ENCODE results near the gene KIAA1217.

The KIAA1217 gene

DNA sequence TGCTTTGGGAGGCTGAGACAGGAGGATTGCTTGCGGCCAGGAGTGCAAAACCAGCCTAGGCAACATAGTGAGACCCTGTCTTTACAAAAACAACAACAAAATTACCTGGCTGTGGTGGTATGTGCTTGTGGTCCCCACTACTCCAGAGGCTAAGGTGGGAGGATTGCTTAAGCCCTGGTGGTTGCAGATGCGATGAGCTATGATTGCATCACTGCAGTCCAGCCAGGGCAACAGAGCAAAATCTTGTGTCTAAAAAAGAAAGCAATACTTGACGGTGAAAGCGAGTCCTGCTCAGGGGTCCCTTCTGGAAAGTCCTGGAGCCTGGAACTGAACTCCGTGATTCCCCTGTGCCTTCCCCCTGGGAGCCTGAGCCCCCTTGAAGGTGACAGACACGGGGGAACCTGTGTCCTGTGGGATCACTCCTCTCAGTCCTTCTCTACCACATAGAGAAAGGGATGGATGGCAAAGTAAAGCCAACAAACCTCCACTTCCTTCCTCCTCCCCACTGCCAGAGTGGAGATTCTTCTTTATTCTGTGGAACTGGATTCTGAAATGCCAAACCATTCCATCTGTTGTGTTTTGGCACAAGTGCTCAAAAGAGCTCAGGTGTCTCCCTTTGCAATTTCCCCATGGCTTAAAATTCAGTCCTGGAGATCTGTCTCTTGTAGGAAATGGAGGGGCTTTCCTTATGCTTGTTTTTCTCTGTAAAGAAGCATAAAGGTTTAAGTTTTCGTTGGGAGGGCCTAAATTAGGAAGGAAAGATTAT is 50.6 kb downstream of the KIAA1217 start:
- Histone ChIP-seq H3K4me1 (ENCODE audit: control insufficient read depth, insufficient read depth, low read length) (peaks cover 5% of the 10 kb centered on the region; the same call in 1 of the 2 replicates), H3K27ac (ENCODE audit: extremely low read depth, low read depth, low read length) (no peak overlapping the region), H3K4me3 (ENCODE audit: low read depth, low read length) (no peak overlapping the region), H3K36me3 (ENCODE audit: control insufficient read depth in 2 of 2, insufficient read depth in 1 of 2, low read length in 2 of 2) (no peaks in the 10 kb centered on the region), H3K9me3 (ENCODE audit: control insufficient read depth, insufficient read depth, low read depth, low read length) (no peaks in the 10 kb centered on the region)
- TF ChIP-seq, protein P1, sequence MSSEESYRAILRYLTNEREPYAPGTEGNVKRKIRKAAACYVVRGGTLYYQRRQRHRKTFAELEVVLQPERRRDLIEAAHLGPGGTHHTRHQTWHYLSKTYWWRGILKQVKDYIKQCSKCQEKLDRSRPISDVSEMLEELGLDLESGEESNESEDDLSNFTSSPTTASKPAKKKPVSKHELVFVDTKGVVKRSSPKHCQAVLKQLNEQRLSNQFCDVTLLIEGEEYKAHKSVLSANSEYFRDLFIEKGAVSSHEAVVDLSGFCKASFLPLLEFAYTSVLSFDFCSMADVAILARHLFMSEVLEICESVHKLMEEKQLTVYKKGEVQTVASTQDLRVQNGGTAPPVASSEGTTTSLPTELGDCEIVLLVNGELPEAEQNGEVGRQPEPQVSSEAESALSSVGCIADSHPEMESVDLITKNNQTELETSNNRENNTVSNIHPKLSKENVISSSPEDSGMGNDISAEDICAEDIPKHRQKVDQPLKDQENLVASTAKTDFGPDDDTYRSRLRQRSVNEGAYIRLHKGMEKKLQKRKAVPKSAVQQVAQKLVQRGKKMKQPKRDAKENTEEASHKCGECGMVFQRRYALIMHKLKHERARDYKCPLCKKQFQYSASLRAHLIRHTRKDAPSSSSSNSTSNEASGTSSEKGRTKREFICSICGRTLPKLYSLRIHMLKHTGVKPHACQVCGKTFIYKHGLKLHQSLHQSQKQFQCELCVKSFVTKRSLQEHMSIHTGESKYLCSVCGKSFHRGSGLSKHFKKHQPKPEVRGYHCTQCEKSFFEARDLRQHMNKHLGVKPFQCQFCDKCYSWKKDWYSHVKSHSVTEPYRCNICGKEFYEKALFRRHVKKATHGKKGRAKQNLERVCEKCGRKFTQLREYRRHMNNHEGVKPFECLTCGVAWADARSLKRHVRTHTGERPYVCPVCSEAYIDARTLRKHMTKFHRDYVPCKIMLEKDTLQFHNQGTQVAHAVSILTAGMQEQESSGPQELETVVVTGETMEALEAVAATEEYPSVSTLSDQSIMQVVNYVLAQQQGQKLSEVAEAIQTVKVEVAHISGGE (tag by site-specific recombination; conservative IDR thresholded peaks at IDR 0.05; ENCODE audit: low read depth), result no peak
- no peak for TF ChIP-seq ZBTB20 (tag by site-specific recombination; IDR thresholded peaks at IDR 0.05)
- TF ChIP-seq SETDB1 (IDR thresholded peaks at IDR 0.05; ENCODE audit: insufficient read length, low read length), result no peak
- no peak for TF ChIP-seq IKZF3 (tag by site-specific recombination; IDR thresholded peaks at IDR 0.05)
- TF ChIP-seq ZNF555 (tag by site-specific recombination; conservative IDR thresholded peaks at IDR 0.05), result no peak
- no peak for TF ChIP-seq ZNF629 (tag by site-specific recombination; IDR thresholded peaks at IDR 0.05)
- ChIA-PET CTCF (interaction anchor here (0.6 kb wide), 1 partner anchor 170 kb away, joined by 3 read pairs; no protein-coding TSS in a partner anchor), POLR2A (interaction anchor here (0.6 kb wide), 1 partner anchor 50 kb away, joined by 4 read pairs; no protein-coding TSS in a partner anchor)

GRCh38 chr10:24261627-24262026 is 52.7 kb downstream of the KIAA1217 start:
- H3K27ac ChIP-seq (ENCODE audit: extremely low read depth, low read depth, low read length), result no peak overlapping the region
- no peaks in the 10 kb centered on the region for H3K9me3 ChIP-seq (ENCODE audit: control insufficient read depth, insufficient read depth, low read depth, low read length)
- POLR2A ChIA-PET, result no interaction called here
- H3K4me3 ChIP-seq (ENCODE audit: low read depth, low read length), result no peak overlapping the region
- no peaks in the 10 kb centered on the region for H3K4me1 ChIP-seq (ENCODE audit: control insufficient read depth, insufficient read depth, low read length)
- TF ChIP-seq ZNF658 (tag by site-specific recombination; IDR thresholded peaks at IDR 0.05), result no peak
- no peak for TF ChIP-seq ZNF580 (tag by site-specific recombination; IDR thresholded peaks at IDR 0.05)
- TF ChIP-seq, protein P2, sequence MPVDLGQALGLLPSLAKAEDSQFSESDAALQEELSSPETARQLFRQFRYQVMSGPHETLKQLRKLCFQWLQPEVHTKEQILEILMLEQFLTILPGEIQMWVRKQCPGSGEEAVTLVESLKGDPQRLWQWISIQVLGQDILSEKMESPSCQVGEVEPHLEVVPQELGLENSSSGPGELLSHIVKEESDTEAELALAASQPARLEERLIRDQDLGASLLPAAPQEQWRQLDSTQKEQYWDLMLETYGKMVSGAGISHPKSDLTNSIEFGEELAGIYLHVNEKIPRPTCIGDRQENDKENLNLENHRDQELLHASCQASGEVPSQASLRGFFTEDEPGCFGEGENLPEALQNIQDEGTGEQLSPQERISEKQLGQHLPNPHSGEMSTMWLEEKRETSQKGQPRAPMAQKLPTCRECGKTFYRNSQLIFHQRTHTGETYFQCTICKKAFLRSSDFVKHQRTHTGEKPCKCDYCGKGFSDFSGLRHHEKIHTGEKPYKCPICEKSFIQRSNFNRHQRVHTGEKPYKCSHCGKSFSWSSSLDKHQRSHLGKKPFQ (tag by site-specific recombination; IDR thresholded peaks at IDR 0.05), result no peak
- no peak for TF ChIP-seq ZNF558 (tag by site-specific recombination; IDR thresholded peaks at IDR 0.05)
- TF ChIP-seq ZNF133 (tag by site-specific recombination; IDR thresholded peaks at IDR 0.05), result no peak
- CTCF ChIA-PET, result no interaction called here
- H3K36me3 ChIP-seq (ENCODE audit: control insufficient read depth in 2 of 2, insufficient read depth in 1 of 2, low read length in 2 of 2), result no peaks in the 10 kb centered on the region

- H3K27ac ChIP-seq (ENCODE audit: extremely low read depth, low read depth, low read length), result no peak overlapping the region
- POLR2A ChIA-PET, result no interaction called here
These were observed 54.1 kb downstream of the KIAA1217 start for GRCh38 chr10:24262929-24263590.

More at GRCh38 chr10:24262929-24263590, 54.1 kb downstream of the KIAA1217 start:
- Histone ChIP-seq H3K4me1 (ENCODE audit: control insufficient read depth, insufficient read depth, low read length) (no peaks in the 10 kb centered on the region), H3K9me3 (ENCODE audit: control insufficient read depth, insufficient read depth, low read depth, low read length) (no peaks in the 10 kb centered on the region), H3K4me3 (ENCODE audit: low read depth, low read length) (no peak overlapping the region), H3K36me3 (ENCODE audit: control insufficient read depth in 2 of 2, insufficient read depth in 1 of 2, low read length in 2 of 2) (no peaks in the 10 kb centered on the region)
- CTCF ChIA-PET, result interaction anchor here (0.7 kb wide), 1 partner anchor 42 kb away, joined by 4 read pairs; no protein-coding TSS in a partner anchor
- no peak for TF ChIP-seq ZNF530 (tag by site-specific recombination; IDR thresholded peaks at IDR 0.05; ENCODE audit: low read depth)
- no peak for TF ChIP-seq ZNF140 (tag by site-specific recombination; IDR thresholded peaks at IDR 0.05)
- no peak for TF ChIP-seq REPIN1 (tag by site-specific recombination; IDR thresholded peaks at IDR 0.05; ENCODE audit: low read depth)
- no peak for TF ChIP-seq ZNF324 (tag by site-specific recombination; IDR thresholded peaks at IDR 0.05)
